AG04450 (cell line): ENCODE results near the gene KNOP1. TPM values are rescaled to one million over a fixed set of nuclear protein-coding genes. Genes with fewer than 3 reads are reported as not detected.

Source experiments
- CTCF ChIA-PET: fragments of 300-600, 350-600 bp; formaldehyde crosslinking; extraction: SDS; loops from one replicate; lab custom pipeline; 2022; ENCODE audit warnings: antibody characterized with exemption, inconsistent platforms; lab: Charles Lee
- POLR2A ChIA-PET: fragments of 350-600 bp; formaldehyde crosslinking; extraction: SDS; loops from one replicate; lab custom pipeline; 2021; ENCODE audit warnings: antibody characterized with exemption, inconsistent platforms; lab: Yijun Ruan, JAX
- DNase-seq: peaks from one replicate; pipeline ENCODE4 v3.0.0-alpha.2; 2011; ENCODE audit warnings: low read depth, low spot score
- H3K27ac ChIP-seq: one replicate; pipeline ENCODE4 v1.5.1; 2012; ENCODE audit warnings: low read depth, low read length, control low read depth
- H3K27me3 ChIP-seq: one replicate; pipeline ENCODE4 v1.6.0; 2012; ENCODE audit warnings: low read length; ENCODE audit not compliant: control insufficient read depth, insufficient read depth
- H3K4me3 ChIP-seq: 2 replicates; pipeline ENCODE4 v1.5.1; 2011; ENCODE audit warnings: mild to moderate bottlenecking, low read depth, low read length, control low read depth
- H3K9me3 ChIP-seq: 2 replicates; pipeline ENCODE4 v1.5.1; 2012; ENCODE audit warnings: low read length; ENCODE audit not compliant: control insufficient read depth, insufficient read depth
- CTCF ChIP-seq: IDR thresholded peaks from 2 replicates; pipeline ENCODE4 v1.5.1; 2011; ENCODE audit warnings: low read depth, low read length, control low read depth, inconsistent platforms
- polyA plus RNA-seq: library from polyadenylated mRNA; depleted of rRNA; stranded (reverse); fragments of >200 nt; gene quantifications from 2 replicates; pipeline ENCODE4 v1.2.3, GENCODE V29; 2011

The KNOP1 gene
- polyA plus RNA-seq, 1 experiment = 14.9 TPM

DNA sequence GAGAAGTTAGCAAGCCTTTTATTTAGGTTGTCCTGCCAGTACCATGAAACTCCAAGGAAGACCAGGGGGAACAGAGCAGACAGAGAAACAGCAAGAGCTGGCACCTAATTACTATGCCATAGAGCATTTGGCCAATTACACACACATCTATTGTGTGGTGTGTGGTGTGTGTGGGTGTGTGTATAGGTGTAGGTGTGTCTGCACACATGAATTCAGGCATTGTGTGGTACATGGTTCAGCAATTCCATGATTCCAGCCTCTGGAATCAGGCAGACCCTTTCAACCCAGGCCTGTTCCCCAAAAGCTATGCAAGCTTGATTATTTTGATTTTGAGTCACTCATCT is 25.8 kb upstream of the KNOP1 start:
- ChIA-PET POLR2A (interaction anchor here (0.5 kb wide), 1 partner anchor 21 kb away, joined by 3 read pairs; no protein-coding TSS in a partner anchor), CTCF (interaction anchor here (1.3 kb wide), 1 partner anchor 143 kb away, joined by 3 read pairs; no protein-coding TSS in a partner anchor)
- no peak for DNase-seq
- no peaks in the 10 kb centered on the region for H3K9me3 ChIP-seq
- H3K4me3 ChIP-seq = no peak overlapping the region
- no peaks in the 10 kb centered on the region for H3K27me3 ChIP-seq
- no peak overlapping the region for H3K27ac ChIP-seq
- no peak for TF ChIP-seq CTCF

DNA sequence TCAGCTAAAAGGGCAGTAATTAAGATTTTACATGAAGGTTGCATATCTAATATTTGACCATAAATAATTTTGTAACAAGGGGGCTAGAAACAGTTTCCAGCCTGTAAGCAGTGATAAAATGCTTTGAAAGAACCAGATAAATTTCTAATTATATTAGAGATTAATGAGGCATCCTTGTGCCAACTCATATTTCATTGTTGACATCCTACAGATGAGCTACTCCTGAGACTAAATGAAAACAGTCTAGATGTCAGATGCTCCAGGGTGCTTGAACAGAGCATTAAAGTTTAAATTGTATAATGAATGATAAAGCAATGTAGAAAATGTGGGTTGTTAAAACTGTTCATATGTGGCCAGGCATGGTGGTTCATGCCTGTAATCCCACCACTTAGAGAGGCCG is 23.3 kb upstream of the KNOP1 start:
- Histone ChIP-seq H3K4me3 (no peak overlapping the region), H3K27ac (no peak overlapping the region), H3K27me3 (no peaks in the 10 kb centered on the region), H3K9me3 (no peaks in the 10 kb centered on the region)
- DNase-seq = no peak
- no peak for TF ChIP-seq CTCF
- ChIA-PET CTCF (interaction anchor here (0.9 to 1.3 kb wide), 2 partner anchors 24 to 158 kb away, joined by 3 read pairs; no protein-coding TSS in a partner anchor), POLR2A (interaction anchor here (0.6 kb wide), 1 partner anchor 19 kb away, joined by 3 read pairs; no protein-coding TSS in a partner anchor)

DNA sequence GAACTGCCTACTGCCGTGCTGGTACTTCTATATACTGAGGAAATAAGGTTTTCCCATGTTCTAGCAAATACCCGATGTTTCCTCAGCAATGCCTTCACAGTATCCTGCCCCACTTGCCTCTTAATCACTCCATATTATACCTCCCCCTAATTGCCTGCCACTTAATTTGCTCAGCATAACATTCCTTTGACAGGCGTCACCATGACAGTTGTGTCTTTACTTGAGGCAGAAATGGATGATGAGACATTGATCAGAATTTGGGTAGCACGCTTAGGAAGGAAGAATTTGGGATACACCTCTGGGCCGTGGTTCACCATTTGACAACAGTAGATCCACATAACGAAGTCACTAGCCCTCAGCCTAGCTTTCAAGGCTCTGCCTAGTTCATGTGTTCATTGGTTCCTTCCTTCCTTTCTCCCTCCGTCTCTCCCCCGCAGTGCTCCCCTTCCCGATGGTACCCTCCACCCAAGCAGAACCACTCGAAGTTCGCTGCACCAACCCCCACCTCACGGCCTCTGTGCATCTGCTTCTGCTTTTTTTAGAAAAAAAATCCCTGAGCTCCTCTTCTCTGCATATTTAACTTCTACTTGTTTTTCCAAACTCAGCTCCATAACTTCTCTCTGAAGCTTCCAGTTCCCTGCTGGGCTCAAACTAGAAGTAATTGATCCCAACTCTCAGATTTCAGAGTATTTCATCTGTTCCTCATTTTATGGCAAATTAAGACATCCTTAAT is 19.4 kb upstream of the KNOP1 start:
- Histone ChIP-seq H3K4me3 (no peak overlapping the region), H3K27me3 (no peaks in the 10 kb centered on the region), H3K27ac (no peak overlapping the region), H3K9me3 (no peaks in the 10 kb centered on the region)
- ChIA-PET CTCF (no interaction called here), POLR2A (no interaction called here)
- DNase-seq = no peak
- TF ChIP-seq CTCF = no peak

- H3K27me3 ChIP-seq = no peaks in the 10 kb centered on the region
- ChIA-PET POLR2A (no interaction called here), CTCF (interaction anchor here (0.6 kb wide), 1 partner anchor 10 kb away, joined by 4 read pairs; no protein-coding TSS in a partner anchor)
- no peak for DNase-seq
- no peak overlapping the region for H3K4me3 ChIP-seq
- H3K9me3 ChIP-seq = no peaks in the 10 kb centered on the region
- no peak for TF ChIP-seq CTCF
- H3K27ac ChIP-seq = no peak overlapping the region
These were observed 17.2 kb upstream of the KNOP1 start for GRCh38 chr16:19735074-19735867.

DNA sequence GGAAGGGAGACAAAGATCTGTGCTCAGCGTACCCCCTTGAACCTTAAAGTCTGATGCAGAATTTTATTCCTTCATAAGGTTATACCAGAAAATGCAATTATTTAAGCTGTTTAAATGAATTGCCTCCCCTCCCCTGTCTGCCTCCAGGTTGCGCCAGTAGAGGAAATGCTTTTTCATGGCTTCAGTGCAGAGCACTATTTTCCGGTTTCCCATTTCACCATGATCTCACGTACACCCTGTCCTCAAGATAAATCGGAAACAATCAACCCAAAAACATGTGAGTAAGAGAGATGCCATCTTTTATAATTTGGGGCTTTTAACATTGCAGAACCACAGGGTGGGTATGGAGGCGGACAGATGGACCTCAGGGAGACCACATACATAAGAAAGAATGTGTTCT is 15.5 kb upstream of the KNOP1 start:
- Histone ChIP-seq H3K9me3 (no peaks in the 10 kb centered on the region), H3K27ac (no peak overlapping the region), H3K4me3 (no peak overlapping the region), H3K27me3 (no peaks in the 10 kb centered on the region)
- no peak for DNase-seq
- ChIA-PET POLR2A (no interaction called here), CTCF (no interaction called here)
- TF ChIP-seq CTCF = no peak
